Hindlimb muscle (tissue), 1 donor: ENCODE data around the gene RPH3AL. TPM values are rescaled to one million over a fixed set of nuclear protein-coding genes. Genes with fewer than 3 reads are reported as not detected.

Experiments used
- DNase-seq: peaks from one replicate; pipeline ENCODE4 v3.0.0-alpha.2; 2013
- polyA plus RNA-seq: library from polyadenylated mRNA; unstranded; fragments of 120-200 nt; gene quantifications from one replicate; pipeline ENCODE4 v1.2.1, GENCODE V29; 2013; ENCODE audit not compliant: insufficient read length

Gene RPH3AL
- polyA plus RNA-seq = 5.9 TPM

GRCh38 chr17:352421-353212 lies at the start of gene RPH3AL:
TSS of gene RPH3AL (minus strand) at chr17:352807. CDS start at chr17:327543, 25,264 bp downstream.
- peak; percentile 42 for DNase-seq

GRCh38 chr17:400257-400656 lies 47.6 kb upstream of the RPH3AL start:
- no peak for DNase-seq

GRCh38 chr17:396788-397187 lies 44.2 kb upstream of the RPH3AL start:
- DNase-seq = no peak

- DNase-seq = no peak
Observed at GRCh38 chr17:395974-396373, 43.4 kb upstream of the RPH3AL start.

- no peak for DNase-seq
Observed at GRCh38 chr17:395179-395578, 42.6 kb upstream of the RPH3AL start.

- no peak for DNase-seq
Observed at GRCh38 chr17:394718-395095, 42.1 kb upstream of the RPH3AL start.

- no peak for DNase-seq
Observed at GRCh38 chr17:393806-394717, 41.5 kb upstream of the RPH3AL start.

GRCh38 chr17:391850-392249 lies 39.2 kb upstream of the RPH3AL start:
- no peak for DNase-seq

GRCh38 chr17:390025-390424 lies 37.4 kb upstream of the RPH3AL start:
- no peak for DNase-seq

GRCh38 chr17:388087-388486 lies 35.5 kb upstream of the RPH3AL start:
- DNase-seq = no peak

GRCh38 chr17:386141-386876 lies 33.7 kb upstream of the RPH3AL start:
- peak; percentile 73 for DNase-seq

GRCh38 chr17:385836-386140 lies 33.2 kb upstream of the RPH3AL start:
- no peak for DNase-seq

- peak; percentile 82 for DNase-seq
Observed at GRCh38 chr17:385178-385835, 32.7 kb upstream of the RPH3AL start.

GRCh38 chr17:384622-385177 lies 32.1 kb upstream of the RPH3AL start:
- peak; percentile 15 for DNase-seq

GRCh38 chr17:383771-384621 lies 31.4 kb upstream of the RPH3AL start:
- DNase-seq = no peak

- peak; percentile 83 for DNase-seq
Observed at GRCh38 chr17:382644-383533, 30.3 kb upstream of the RPH3AL start.

GRCh38 chr17:381941-382643 lies 29.5 kb upstream of the RPH3AL start:
- no peak for DNase-seq

- no peak for DNase-seq
Observed at GRCh38 chr17:381516-381915, 28.9 kb upstream of the RPH3AL start.
